Body of pancreas (tissue), 4 donors: ENCODE data around the gene EXD2. TPM values are rescaled to one million over a fixed set of nuclear protein-coding genes. Genes with fewer than 3 reads are reported as not detected.
A peak's percentile ranks its signal among the peaks of the same experiment; 100 is the strongest.
"Not testable (repeated sequence)": the region's sequence is repeated elsewhere in the genome, so short reads cannot be mapped to it uniquely, and the experiment has no call there.

Experiments
- ATAC-seq: fragments of 150-250 bp; one replicate; pipeline ENCODE4 v1.9.1; 2016
- DNase-seq, 4 donors: peaks; one replicate each; pipeline ENCODE4 v3.0.0-alpha.2; 2019
- H3K27ac ChIP-seq, 4 donors: fragments of 200-600 bp; sonication (generic); 1 replicate in 3 of 4; 2 replicates in 1 of 4; pipeline versions ENCODE4 v1.5.1 to v1.6.1; 2016 to 2019; ENCODE audit warnings: mild to moderate bottlenecking in 1 of 4, mixed read lengths in 1 of 4, moderate library complexity in 1 of 4
- H3K27me3 ChIP-seq, 2 donors: fragments of 200-600 bp; sonication (generic); one replicate each; pipeline ENCODE4 v1.6.0; 2016; ENCODE audit warnings: mild to moderate bottlenecking in 1 of 2
- H3K36me3 ChIP-seq, 2 donors: fragments of 200-600 bp; sonication (generic); replicated peaks in 1 of 2; 2 replicates each; pipeline ENCODE4 v1.5.1; 2016; ENCODE audit warnings: low read depth in 2 of 2; ENCODE audit not compliant: insufficient read depth in 1 of 2
- H3K4me1 ChIP-seq: fragments of 200-600 bp; sonication (generic); one replicate; pipeline ENCODE4 v1.6.0; 2016
- H3K4me3 ChIP-seq, 2 donors: fragments of 200-600 bp; sonication (generic); 1 replicate in 1 of 2; 2 replicates in 1 of 2; pipeline ENCODE4 v1.5.1; 2016 to 2019
- H3K9me3 ChIP-seq, 3 donors: fragments of 200-600 bp; sonication (generic); 1 replicate in 2 of 3; 2 replicates in 1 of 3; pipeline ENCODE4 v1.5.1; 2016
- CTCF ChIP-seq, 7 experiments: fragments of 450-650 bp in 4 of 7; fragments of 200-600 bp in 3 of 7; sonication (generic) in 3 of 7; IDR thresholded peaks; one replicate each; pipeline ENCODE4 v1.5.1; 2016 to 2019; ENCODE audit warnings: antibody characterized with exemption in 7 of 7
- POLR2A ChIP-seq, 3 donors: fragments of 450-650 bp; IDR thresholded peaks; one replicate each; pipeline ENCODE4 v1.6.1; 2016; ENCODE audit warnings: antibody characterized with exemption in 3 of 3, mild to moderate bottlenecking in 2 of 3
- WGBS, 2 donors: methylation state at CpG; one replicate each; pipeline ENCODE4 v1.1.5; 2017; 5-methylcytosine and 5-hydroxymethylcytosine counted together
- intact Hi-C: fragments of 100-400 bp; cut with DNase I; formaldehyde crosslinking; loops from one replicate; pipeline ENCODE4 v1.15.1; 2023
- total RNA-seq, 2 donors: library from RNA; depleted of rRNA; stranded (reverse); fragments of >200 nt; gene quantifications; one replicate each; pipeline ENCODE4 v1.1.0, GENCODE V29; 2016

Gene EXD2
- total RNA-seq, 2 donors from 2014 or later = 11.2 to 21.5 TPM

DNA sequence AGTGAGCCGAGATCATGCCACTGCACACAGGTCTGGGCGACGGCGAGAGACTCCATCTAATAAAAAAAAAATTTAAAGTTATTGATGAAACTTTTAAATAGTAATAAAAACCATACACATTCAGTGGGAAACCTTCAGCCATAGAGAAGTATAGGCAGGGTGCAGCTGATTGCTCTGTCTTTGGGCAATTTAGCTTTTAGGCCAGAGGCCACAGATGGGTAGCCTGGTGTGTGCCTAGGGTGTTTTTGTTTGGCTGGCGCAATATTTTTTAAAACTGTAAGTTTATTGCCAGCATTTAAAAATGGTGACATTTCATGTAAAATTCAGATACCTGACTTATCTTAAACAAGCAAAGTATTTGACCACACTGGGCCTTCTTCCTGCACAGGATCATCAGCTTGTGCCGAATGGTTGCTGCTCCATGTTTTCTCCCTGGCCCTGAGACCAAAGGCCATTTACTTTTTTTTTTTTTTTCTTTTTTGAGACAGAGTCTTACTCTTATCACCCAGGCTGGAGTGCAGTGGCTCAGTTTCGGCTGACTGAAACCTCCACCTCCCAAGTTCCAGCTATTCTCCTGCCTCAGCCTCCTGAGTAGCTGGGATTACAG lies 16.2 kb downstream of the EXD2 start:
- H3K36me3 ChIP-seq = peaks cover 0 to 6% of the 10 kb centered on the region in 2 donors
- no peak overlapping the region for H3K4me3 ChIP-seq
- intact Hi-C loops = no loop called here
- TF ChIP-seq CTCF (IDR thresholded peaks at IDR 0.05) = no peak
- no peak for TF ChIP-seq POLR2A (IDR thresholded peaks at IDR 0.05)
- no peaks in the 10 kb centered on the region for H3K27me3 ChIP-seq
- no peaks in the 10 kb centered on the region for H3K4me1 ChIP-seq
- no peaks in the 10 kb centered on the region for H3K9me3 ChIP-seq
- ATAC-seq (no peak), DNase-seq (no peak)
- no peak overlapping the region for H3K27ac ChIP-seq
- 93 to 94% methylated on average over 7 of the region's 7 CpGs for WGBS, 2 donors

DNA sequence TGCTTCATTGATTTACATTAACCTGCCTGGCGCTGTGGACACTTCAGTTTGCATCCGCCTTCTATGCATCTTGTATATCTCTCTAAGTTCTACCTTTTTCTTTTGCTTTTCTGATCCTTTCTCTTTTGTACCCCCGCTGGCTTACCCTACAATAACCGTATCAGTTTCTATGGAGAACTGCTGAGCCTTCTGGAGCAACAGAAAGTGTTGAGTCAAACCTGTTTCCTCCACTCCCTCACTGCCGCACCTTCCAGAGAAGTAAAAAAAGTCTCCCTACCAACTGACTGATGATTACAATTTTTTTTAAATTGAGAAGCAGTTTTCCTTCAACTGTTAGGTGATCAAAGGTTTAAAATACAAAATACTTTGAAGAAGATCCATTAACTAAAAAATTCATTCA lies 17.4 kb downstream of the EXD2 start:
- no peak for ATAC-seq
- intact Hi-C loops = no loop called here

DNA sequence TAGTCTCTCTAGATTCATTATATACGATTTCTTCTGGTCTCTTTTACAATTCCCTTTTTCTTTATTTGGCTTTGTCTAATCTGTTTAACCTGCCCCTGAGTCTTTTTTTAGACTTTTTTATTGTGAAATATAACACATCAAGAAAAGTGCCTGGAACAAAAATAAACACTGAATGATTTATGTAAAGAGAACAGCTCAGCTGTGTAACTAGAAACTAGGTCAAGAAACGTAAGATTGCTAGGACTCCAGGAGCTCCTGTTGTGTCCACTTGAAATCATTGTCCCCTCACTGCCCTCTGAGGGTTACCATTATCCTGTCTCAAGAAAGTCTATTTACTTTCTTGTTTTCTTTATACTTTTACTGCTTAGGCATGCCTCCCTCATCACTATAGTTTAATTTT lies 23.1 kb downstream of the EXD2 start:
- DNase-seq (peak in 1 of 4 donors; percentile 9), ATAC-seq (peak; percentile 72)
- H3K9me3 ChIP-seq = no peaks in the 10 kb centered on the region
- peaks cover 0 to 6% of the 10 kb centered on the region in 2 donors for H3K36me3 ChIP-seq
- H3K27me3 ChIP-seq = no peaks in the 10 kb centered on the region
- 21 to 27% methylated on average over 2 of the region's 2 CpGs for WGBS, 2 donors
- H3K4me3 ChIP-seq = no peak overlapping the region
- intact Hi-C loops = no loop called here
- H3K4me1 ChIP-seq = peaks cover 16% of the 10 kb centered on the region
- peak overlapping the region in 1 of 4 donors; percentile 38 for H3K27ac ChIP-seq
- TF ChIP-seq CTCF (IDR thresholded peaks at IDR 0.05) (no peak), POLR2A (IDR thresholded peaks at IDR 0.05) (no peak)

More for the DNA sequence above, 17.4 kb downstream of the EXD2 start:
- no peaks in the 10 kb centered on the region for H3K9me3 ChIP-seq
- H3K27me3 ChIP-seq = no peaks in the 10 kb centered on the region
- H3K4me3 ChIP-seq = no peak overlapping the region
- H3K36me3 ChIP-seq = peaks cover 0 to 6% of the 10 kb centered on the region in 2 donors
- no peak overlapping the region for H3K27ac ChIP-seq
- TF ChIP-seq CTCF (IDR thresholded peaks at IDR 0.05) = no peak
- no peak for TF ChIP-seq POLR2A (IDR thresholded peaks at IDR 0.05)
- no peak for DNase-seq
- 78 to 84% methylated on average over 5 of the region's 5 CpGs for WGBS, 2 donors
- peaks cover 2% of the 10 kb centered on the region for H3K4me1 ChIP-seq

DNA sequence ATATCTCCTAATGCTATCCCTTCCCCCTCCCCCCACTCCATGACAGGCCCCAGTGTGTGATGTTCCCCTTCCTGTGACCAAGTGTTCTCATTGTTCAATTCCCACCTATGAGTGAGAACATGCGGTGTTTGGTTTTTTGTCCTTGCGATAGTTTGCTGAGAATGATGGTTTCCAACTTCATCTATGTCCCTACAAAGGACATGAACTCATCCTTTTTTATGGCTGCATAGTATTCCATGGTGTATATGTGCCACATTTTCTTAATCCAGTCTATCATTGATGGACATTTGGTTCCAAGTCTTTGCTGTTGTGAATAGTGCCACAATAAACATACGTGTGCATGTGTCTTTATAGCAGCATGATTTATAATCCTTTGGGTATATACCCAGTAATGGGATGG lies 26.4 kb downstream of the EXD2 start:
- 94 to 96% methylated on average over 3 of the region's 3 CpGs for WGBS, 2 donors
- ATAC-seq = not testable (repeated sequence)
- H3K4me1 ChIP-seq = peaks cover 16% of the 10 kb centered on the region

GRCh38 chr14:69224946-69225345 lies 33.6 kb downstream of the EXD2 start:
- Histone ChIP-seq H3K27me3 (no peaks in the 10 kb centered on the region), H3K4me1 (peaks cover 6% of the 10 kb centered on the region), H3K27ac (no peak overlapping the region), H3K9me3 (no peaks in the 10 kb centered on the region), H3K36me3 (peaks cover 0 to under 1% of the 10 kb centered on the region in 2 donors), H3K4me3 (no peak overlapping the region)
- DNase-seq (no peak), ATAC-seq (no peak)
- intact Hi-C loops = no loop called here
- WGBS, 2 donors = 75 to 78% methylated on average over 4 of the region's 4 CpGs
- TF ChIP-seq CTCF (IDR thresholded peaks at IDR 0.05) (no peak), POLR2A (IDR thresholded peaks at IDR 0.05) (no peak)

More for the DNA sequence above, 26.4 kb downstream of the EXD2 start:
- intact Hi-C loops, H3K4me3 ChIP-seq, H3K27me3 ChIP-seq, H3K27ac ChIP-seq, DNase-seq, H3K36me3 ChIP-seq, H3K9me3 ChIP-seq: not testable (repeated sequence)
